WTC11 (cell line): Measurements from ENCODE around the gene ACACA.

ENCODE experiments used
- CTCF ChIP-seq: fragments of 200-600 bp; IDR thresholded peaks from 2 replicates; pipeline ENCODE4 v1.8.0; 2022; ENCODE audit warnings: antibody characterized with exemption
- IRF1 ChIP-seq: sonication (generic); formaldehyde crosslinking; IDR thresholded peaks from 2 replicates; pipeline ENCODE4 v1.8.0; 2023; ENCODE audit warnings: missing genetic modification reagents
- JUN ChIP-seq: sonication (generic); formaldehyde crosslinking; IDR thresholded peaks from 2 replicates; pipeline ENCODE4 v1.8.0; 2023; ENCODE audit warnings: mild to moderate bottlenecking, missing genetic modification reagents
- MAX ChIP-seq: sonication (generic); formaldehyde crosslinking; IDR thresholded peaks from 2 replicates; pipeline ENCODE4 v1.8.0; 2022; ENCODE audit warnings: mild to moderate bottlenecking, missing genetic modification reagents
- NFYB ChIP-seq: sonication (generic); formaldehyde crosslinking; conservative IDR thresholded peaks from 2 replicates; pipeline ENCODE4 v1.8.0; 2022; ENCODE audit warnings: low read depth, missing genetic modification reagents
- SP1 ChIP-seq: sonication (generic); formaldehyde crosslinking; conservative IDR thresholded peaks from 2 replicates; pipeline ENCODE4 v1.8.1; 2022; ENCODE audit warnings: missing genetic modification reagents
- TEAD4 ChIP-seq: sonication (generic); formaldehyde crosslinking; IDR thresholded peaks from 2 replicates; pipeline ENCODE4 v1.8.0; 2022; ENCODE audit warnings: mild to moderate bottlenecking, missing genetic modification reagents
- ZBTB21 ChIP-seq: sonication (generic); formaldehyde crosslinking; IDR thresholded peaks from 2 replicates; pipeline ENCODE4 v1.8.1; 2023; ENCODE audit warnings: mild to moderate bottlenecking, missing genetic modification reagents, borderline replicate concordance
- ZNF138 ChIP-seq: sonication (generic); formaldehyde crosslinking; conservative IDR thresholded peaks from 2 replicates; pipeline ENCODE4 v1.8.1; 2022; ENCODE audit warnings: mild to moderate bottlenecking, moderate library complexity, missing genetic modification reagents
- TF ChIP-seq, protein P1 (sequence below): sonication (generic); formaldehyde crosslinking; IDR thresholded peaks from 2 replicates; pipeline ENCODE4 v1.8.1; 2023; ENCODE audit warnings: mild to moderate bottlenecking, missing genetic modification reagents, moderate library complexity
- TF ChIP-seq, protein P2 (sequence below): sonication (generic); formaldehyde crosslinking; IDR thresholded peaks from 2 replicates; pipeline ENCODE4 v1.8.0; 2023; ENCODE audit warnings: missing genetic modification reagents, mild to moderate bottlenecking, borderline replicate concordance

DNA sequence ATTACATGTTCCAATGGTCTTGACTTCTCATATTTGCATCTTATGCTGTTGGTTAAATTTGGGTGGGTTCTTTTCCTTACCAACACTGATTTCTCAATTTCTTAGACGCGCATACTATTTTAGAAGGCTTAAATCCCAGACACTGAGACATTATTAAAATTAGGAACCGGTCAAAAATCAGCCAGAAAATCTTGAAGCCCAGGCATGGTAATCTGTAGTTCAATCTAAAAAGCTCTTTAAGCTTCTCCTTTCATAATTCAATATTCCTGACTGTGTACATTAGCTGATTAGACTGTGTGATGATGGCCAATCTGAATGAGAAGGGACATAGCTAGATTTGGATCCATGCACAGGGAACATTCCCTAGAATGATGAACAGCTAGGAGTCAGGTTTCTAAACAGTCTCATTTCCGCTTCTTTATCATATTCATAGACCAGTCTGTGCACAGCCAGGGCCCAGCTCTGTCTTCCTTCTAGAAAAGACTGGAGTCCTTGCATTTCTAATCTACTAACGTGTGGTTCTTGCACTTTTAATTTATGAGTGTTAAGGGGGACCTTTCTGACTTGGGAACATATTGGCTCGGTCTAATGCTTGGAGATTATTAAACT, 268.6 kb downstream of the ACACA start:
- TF ChIP-seq CTCF (no peak), NFYB (CRISPR knock-in tag) (no peak), TEAD4 (no peak), JUN (CRISPR knock-in tag) (no peak), ZBTB21 (CRISPR knock-in tag) (no peak), MAX (CRISPR knock-in tag) (no peak), IRF1 (CRISPR knock-in tag) (no peak), ZNF138 (CRISPR knock-in tag) (no peak), SP1 (CRISPR knock-in tag) (no peak)
- TF ChIP-seq, protein P1, sequence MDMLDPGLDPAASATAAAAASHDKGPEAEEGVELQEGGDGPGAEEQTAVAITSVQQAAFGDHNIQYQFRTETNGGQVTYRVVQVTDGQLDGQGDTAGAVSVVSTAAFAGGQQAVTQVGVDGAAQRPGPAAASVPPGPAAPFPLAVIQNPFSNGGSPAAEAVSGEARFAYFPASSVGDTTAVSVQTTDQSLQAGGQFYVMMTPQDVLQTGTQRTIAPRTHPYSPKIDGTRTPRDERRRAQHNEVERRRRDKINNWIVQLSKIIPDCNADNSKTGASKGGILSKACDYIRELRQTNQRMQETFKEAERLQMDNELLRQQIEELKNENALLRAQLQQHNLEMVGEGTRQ (CRISPR knock-in tag) = no peak
- TF ChIP-seq, protein P2, sequence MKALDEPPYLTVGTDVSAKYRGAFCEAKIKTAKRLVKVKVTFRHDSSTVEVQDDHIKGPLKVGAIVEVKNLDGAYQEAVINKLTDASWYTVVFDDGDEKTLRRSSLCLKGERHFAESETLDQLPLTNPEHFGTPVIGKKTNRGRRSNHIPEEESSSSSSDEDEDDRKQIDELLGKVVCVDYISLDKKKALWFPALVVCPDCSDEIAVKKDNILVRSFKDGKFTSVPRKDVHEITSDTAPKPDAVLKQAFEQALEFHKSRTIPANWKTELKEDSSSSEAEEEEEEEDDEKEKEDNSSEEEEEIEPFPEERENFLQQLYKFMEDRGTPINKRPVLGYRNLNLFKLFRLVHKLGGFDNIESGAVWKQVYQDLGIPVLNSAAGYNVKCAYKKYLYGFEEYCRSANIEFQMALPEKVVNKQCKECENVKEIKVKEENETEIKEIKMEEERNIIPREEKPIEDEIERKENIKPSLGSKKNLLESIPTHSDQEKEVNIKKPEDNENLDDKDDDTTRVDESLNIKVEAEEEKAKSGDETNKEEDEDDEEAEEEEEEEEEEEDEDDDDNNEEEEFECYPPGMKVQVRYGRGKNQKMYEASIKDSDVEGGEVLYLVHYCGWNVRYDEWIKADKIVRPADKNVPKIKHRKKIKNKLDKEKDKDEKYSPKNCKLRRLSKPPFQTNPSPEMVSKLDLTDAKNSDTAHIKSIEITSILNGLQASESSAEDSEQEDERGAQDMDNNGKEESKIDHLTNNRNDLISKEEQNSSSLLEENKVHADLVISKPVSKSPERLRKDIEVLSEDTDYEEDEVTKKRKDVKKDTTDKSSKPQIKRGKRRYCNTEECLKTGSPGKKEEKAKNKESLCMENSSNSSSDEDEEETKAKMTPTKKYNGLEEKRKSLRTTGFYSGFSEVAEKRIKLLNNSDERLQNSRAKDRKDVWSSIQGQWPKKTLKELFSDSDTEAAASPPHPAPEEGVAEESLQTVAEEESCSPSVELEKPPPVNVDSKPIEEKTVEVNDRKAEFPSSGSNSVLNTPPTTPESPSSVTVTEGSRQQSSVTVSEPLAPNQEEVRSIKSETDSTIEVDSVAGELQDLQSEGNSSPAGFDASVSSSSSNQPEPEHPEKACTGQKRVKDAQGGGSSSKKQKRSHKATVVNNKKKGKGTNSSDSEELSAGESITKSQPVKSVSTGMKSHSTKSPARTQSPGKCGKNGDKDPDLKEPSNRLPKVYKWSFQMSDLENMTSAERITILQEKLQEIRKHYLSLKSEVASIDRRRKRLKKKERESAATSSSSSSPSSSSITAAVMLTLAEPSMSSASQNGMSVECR (CRISPR knock-in tag) = no peak
